HepG2 (cell line): Measurements from ENCODE around the gene PBLD. TPM values are rescaled to one million over a fixed set of nuclear protein-coding genes. Genes with fewer than 3 reads are reported as not detected.

Experiments used
- BORCS8-MEF2B ChIP-seq: sonication (generic); formaldehyde crosslinking; IDR thresholded peaks from 2 replicates; pipeline ENCODE4 v1.8.0; 2022; ENCODE audit warnings: mild to moderate bottlenecking, missing genetic modification reagents
- BRCA1 ChIP-seq: sonication (generic); formaldehyde crosslinking; IDR thresholded peaks from 2 replicates; pipeline ENCODE4 v1.4.0; 2020; ENCODE audit warnings: missing genetic modification reagents
- ERF ChIP-seq: IDR thresholded peaks from 2 replicates; pipeline ENCODE4 v1.6.1; 2018; ENCODE audit warnings: missing biosample characterization, missing genetic modification reagents
- GABPB1 ChIP-seq: IDR thresholded peaks from 2 replicates; pipeline ENCODE4 v1.6.1; 2016; ENCODE audit warnings: mild to moderate bottlenecking, missing genetic modification reagents, moderate library complexity, missing compliant biosample characterization
- GATAD2A ChIP-seq: IDR thresholded peaks from 2 replicates; pipeline ENCODE4 v1.6.1; 2016
- HMG20B ChIP-seq: conservative IDR thresholded peaks from 2 replicates; pipeline ENCODE4 v1.6.1; 2016; ENCODE audit warnings: missing genetic modification reagents, missing compliant biosample characterization
- HNF4A ChIP-seq: sonication (generic); formaldehyde crosslinking; IDR thresholded peaks from 2 replicates; pipeline ENCODE4 v1.4.0; 2020; ENCODE audit warnings: missing genetic modification reagents
- HOXA5 ChIP-seq: sonication (generic); formaldehyde crosslinking; IDR thresholded peaks from 2 replicates; pipeline ENCODE4 v1.4.0; 2020; ENCODE audit warnings: missing genetic modification reagents
- KLF13 ChIP-seq: sonication (generic); formaldehyde crosslinking; IDR thresholded peaks from 2 replicates; pipeline ENCODE4 v1.4.0; 2020; ENCODE audit warnings: mild to moderate bottlenecking, missing genetic modification reagents
- MAF1 ChIP-seq: sonication (generic); formaldehyde crosslinking; IDR thresholded peaks from 2 replicates; pipeline ENCODE4 v1.5.0; 2020; ENCODE audit warnings: missing genetic modification reagents, borderline replicate concordance
- MXD4 ChIP-seq: IDR thresholded peaks from 2 replicates; pipeline ENCODE4 v1.6.1; 2016; ENCODE audit warnings: mild to moderate bottlenecking, missing biosample characterization, missing genetic modification reagents
- NONO ChIP-seq, 2 experiments: fragments of 450-650 bp in 1 of 2; sonication (generic) in 1 of 2; formaldehyde crosslinking in 1 of 2; IDR thresholded peaks in 1 of 2; conservative IDR thresholded peaks in 1 of 2; 2 replicates each; pipeline versions ENCODE4 v1.6.1 to v1.8.0; 2017 to 2022; ENCODE audit warnings: mild to moderate bottlenecking in 1 of 2, missing genetic modification reagents in 1 of 2, moderate library complexity in 1 of 2
- PHB2 ChIP-seq: fragments of 450-650 bp; IDR thresholded peaks from 2 replicates; pipeline ENCODE4 v1.6.1; 2018; ENCODE audit not compliant: partially characterized antibody
- RFX3 ChIP-seq: IDR thresholded peaks from 2 replicates; pipeline ENCODE4 v1.6.1; 2016; ENCODE audit warnings: missing biosample characterization, missing genetic modification reagents
- SOX6 ChIP-seq, 2 experiments: fragments of 450-650 bp in 1 of 2; sonication (generic) in 1 of 2; formaldehyde crosslinking in 1 of 2; IDR thresholded peaks; 2 replicates each; pipeline versions ENCODE4 v1.4.0 to v1.6.1; 2017 to 2020; ENCODE audit warnings: antibody characterized with exemption in 1 of 2, mild to moderate bottlenecking in 1 of 2, missing genetic modification reagents in 1 of 2
- THYN1 ChIP-seq: sonication (generic); formaldehyde crosslinking; IDR thresholded peaks from 2 replicates; pipeline ENCODE4 v1.8.1; 2023; ENCODE audit warnings: low read depth, mild to moderate bottlenecking, moderate library complexity, missing genetic modification reagents, borderline replicate concordance
- ZNF230 ChIP-seq: sonication (generic); formaldehyde crosslinking; IDR thresholded peaks from 2 replicates; pipeline ENCODE4 v1.4.0; 2020; ENCODE audit warnings: mild to moderate bottlenecking, missing genetic modification reagents
- ZNF44 ChIP-seq: sonication (generic); formaldehyde crosslinking; IDR thresholded peaks from 2 replicates; pipeline ENCODE4 v1.5.1; 2020; ENCODE audit warnings: mild to moderate bottlenecking, missing genetic modification reagents
- ZNF549 ChIP-seq: sonication (generic); formaldehyde crosslinking; IDR thresholded peaks from 2 replicates; pipeline ENCODE4 v1.5.0; 2020; ENCODE audit warnings: missing genetic modification reagents
- ZNF777 ChIP-seq: sonication (generic); formaldehyde crosslinking; IDR thresholded peaks from 2 replicates; pipeline ENCODE4 v1.4.0; 2020; ENCODE audit warnings: missing genetic modification reagents
- ZNF83 ChIP-seq: sonication (generic); formaldehyde crosslinking; IDR thresholded peaks from 2 replicates; pipeline ENCODE4 v1.4.0; 2020; ENCODE audit warnings: missing genetic modification reagents, mild to moderate bottlenecking, borderline replicate concordance
- ZNF879 ChIP-seq: sonication (generic); formaldehyde crosslinking; IDR thresholded peaks from 2 replicates; pipeline ENCODE4 v1.8.1; 2023; ENCODE audit warnings: missing genetic modification reagents
- polyA plus RNA-seq, 8 experiments: library from polyadenylated mRNA; depleted of rRNA in 3 of 8; stranded (reverse) in 7 of 8; unstranded in 1 of 8; fragments of >200 nt; fragmentation: Illumina TruSeq in 4 of 8; extraction: Trizol in 4 of 8; gene quantifications; 2 replicates each; pipeline versions ENCODE4 v1.2.1 to v1.2.3, GENCODE V29; 2011 to 2016; ENCODE audit warnings: low read depth in 4 of 8, missing spikeins in 1 of 8, mixed read lengths in 1 of 8; ENCODE audit not compliant: insufficient read depth in 1 of 8
- total RNA-seq, 5 experiments: library from RNA; depleted of rRNA; stranded (reverse); fragments of >200 nt; fragmentation: Illumina TruSeq; extraction: Trizol; gene quantifications; 2 replicates each; pipeline ENCODE4 v1.2.3, GENCODE V29; 2016; ENCODE audit warnings: low read depth in 1 of 5
- TF ChIP-seq, protein P1 (sequence below): sonication (generic); formaldehyde crosslinking; conservative IDR thresholded peaks from 2 replicates; pipeline ENCODE4 v1.8.0; 2022; ENCODE audit warnings: mild to moderate bottlenecking, moderate library complexity, missing genetic modification reagents
- TF ChIP-seq, protein P2 (sequence below): sonication (generic); formaldehyde crosslinking; IDR thresholded peaks from 2 replicates; pipeline ENCODE4 v1.4.0; 2020; ENCODE audit warnings: mild to moderate bottlenecking, missing genetic modification reagents
- TF ChIP-seq, protein P3 (sequence below): sonication (generic); formaldehyde crosslinking; IDR thresholded peaks from 2 replicates; pipeline ENCODE4 v1.8.0; 2022; ENCODE audit warnings: missing genetic modification reagents, low read depth, mild to moderate bottlenecking, borderline replicate concordance
- TF ChIP-seq, protein P4 (sequence below): sonication (generic); formaldehyde crosslinking; IDR thresholded peaks from 2 replicates; pipeline ENCODE4 v1.5.1; 2020; ENCODE audit warnings: mild to moderate bottlenecking, missing genetic modification reagents

Gene PBLD
- total and polyA plus RNA-seq, 2 of the 13 experiments (the other 11 are each of a cell fraction or from before 2014, with no cell fraction given), result 0.42 to 3.1 TPM

DNA sequence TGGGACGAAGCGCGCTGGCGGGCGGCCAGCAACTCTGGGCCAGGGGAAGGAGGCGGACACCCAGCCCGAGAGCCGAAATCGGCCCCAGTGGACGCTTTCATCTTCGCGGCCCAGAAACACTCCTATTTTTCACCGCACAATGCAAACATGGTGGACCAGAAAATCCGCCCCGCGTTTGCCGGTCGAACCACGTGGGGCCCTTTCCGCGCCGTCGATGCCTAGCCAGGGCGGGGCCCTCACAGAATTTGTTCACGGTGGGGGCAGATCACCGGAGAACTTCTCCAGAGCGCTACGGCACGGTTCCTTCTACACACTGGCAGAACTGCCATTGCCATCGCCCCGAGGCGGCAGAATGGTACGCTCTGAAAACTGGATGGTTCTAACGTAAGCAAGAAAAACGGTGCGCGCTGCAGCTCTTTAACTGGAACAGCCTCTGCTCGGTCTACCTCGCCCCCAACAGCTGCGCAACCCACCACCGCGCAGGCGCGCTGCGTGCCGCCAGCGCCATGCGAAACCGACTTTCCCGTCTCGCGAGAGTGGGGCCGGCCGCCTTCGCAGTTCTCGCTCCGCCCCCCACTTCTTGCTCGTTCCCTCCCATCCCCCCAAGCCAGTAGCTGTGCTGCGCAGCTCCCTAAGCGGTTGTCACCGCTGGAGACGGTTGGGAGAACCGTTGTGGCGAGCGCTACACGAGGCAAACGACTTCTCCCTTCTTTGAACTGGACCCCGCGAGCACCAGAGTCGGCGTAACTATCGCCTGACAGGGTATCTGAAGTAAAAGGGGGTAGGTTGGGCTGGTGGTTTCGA, 1.1 kb downstream of the PBLD start, which contains the start of gene HNRNPH3 (continued):
- TF ChIP-seq, protein P1, sequence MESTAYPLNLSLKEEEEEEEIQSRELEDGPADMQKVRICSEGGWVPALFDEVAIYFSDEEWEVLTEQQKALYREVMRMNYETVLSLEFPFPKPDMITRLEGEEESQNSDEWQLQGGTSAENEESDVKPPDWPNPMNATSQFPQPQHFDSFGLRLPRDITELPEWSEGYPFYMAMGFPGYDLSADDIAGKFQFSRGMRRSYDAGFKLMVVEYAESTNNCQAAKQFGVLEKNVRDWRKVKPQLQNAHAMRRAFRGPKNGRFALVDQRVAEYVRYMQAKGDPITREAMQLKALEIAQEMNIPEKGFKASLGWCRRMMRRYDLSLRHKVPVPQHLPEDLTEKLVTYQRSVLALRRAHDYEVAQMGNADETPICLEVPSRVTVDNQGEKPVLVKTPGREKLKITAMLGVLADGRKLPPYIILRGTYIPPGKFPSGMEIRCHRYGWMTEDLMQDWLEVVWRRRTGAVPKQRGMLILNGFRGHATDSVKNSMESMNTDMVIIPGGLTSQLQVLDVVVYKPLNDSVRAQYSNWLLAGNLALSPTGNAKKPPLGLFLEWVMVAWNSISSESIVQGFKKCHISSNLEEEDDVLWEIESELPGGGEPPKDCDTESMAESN (CRISPR knock-in tag), result peak; percentile 97; the same call in 1 of the 2 replicates
- TF ChIP-seq KLF13 (CRISPR knock-in tag), result no peak
- peak; percentile 77 for TF ChIP-seq GABPB1 (CRISPR knock-in tag)
- no peak; the same call in 1 of the 2 replicates for TF ChIP-seq HNF4A (CRISPR knock-in tag)
- no peak for TF ChIP-seq RFX3 (CRISPR knock-in tag)
- TF ChIP-seq HOXA5 (CRISPR knock-in tag), result peak; percentile 90
- TF ChIP-seq, protein P2, sequence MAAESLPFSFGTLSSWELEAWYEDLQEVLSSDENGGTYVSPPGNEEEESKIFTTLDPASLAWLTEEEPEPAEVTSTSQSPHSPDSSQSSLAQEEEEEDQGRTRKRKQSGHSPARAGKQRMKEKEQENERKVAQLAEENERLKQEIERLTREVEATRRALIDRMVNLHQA (CRISPR knock-in tag), result no peak
- TF ChIP-seq NONO (IDR thresholded peaks at IDR 0.05), result no peak
- TF ChIP-seq NONO (CRISPR knock-in tag; conservative IDR thresholded peaks at IDR 0.05), result peak; percentile 95
- no peak for TF ChIP-seq ZNF83 (CRISPR knock-in tag)
- TF ChIP-seq HMG20B, result peak; percentile 59
- TF ChIP-seq SOX6 (IDR thresholded peaks at IDR 0.05), result no peak
- peak; percentile 68 for TF ChIP-seq SOX6 (CRISPR knock-in tag; IDR thresholded peaks at IDR 0.05)
- peak; percentile 4; the same call in 1 of the 2 replicates for TF ChIP-seq MAF1
- TF ChIP-seq GATAD2A (CRISPR knock-in tag), result peak; percentile 66
- peak; percentile 81; the same call in 1 of the 2 replicates for TF ChIP-seq BRCA1 (CRISPR knock-in tag)
- peak; percentile 90 for TF ChIP-seq ZNF777 (CRISPR knock-in tag)
- TF ChIP-seq, protein P3, sequence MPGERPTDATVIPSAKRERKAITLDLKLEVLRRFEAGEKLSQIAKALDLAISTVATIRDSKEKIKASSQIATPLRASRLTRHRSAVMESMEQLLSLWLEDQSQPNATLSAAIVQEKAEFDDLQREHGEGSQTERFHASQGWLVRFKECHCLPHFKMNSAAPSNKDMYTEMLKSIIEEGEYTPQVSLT (CRISPR knock-in tag), result no peak
- no peak for TF ChIP-seq THYN1 (CRISPR knock-in tag)
- TF ChIP-seq, protein P4, sequence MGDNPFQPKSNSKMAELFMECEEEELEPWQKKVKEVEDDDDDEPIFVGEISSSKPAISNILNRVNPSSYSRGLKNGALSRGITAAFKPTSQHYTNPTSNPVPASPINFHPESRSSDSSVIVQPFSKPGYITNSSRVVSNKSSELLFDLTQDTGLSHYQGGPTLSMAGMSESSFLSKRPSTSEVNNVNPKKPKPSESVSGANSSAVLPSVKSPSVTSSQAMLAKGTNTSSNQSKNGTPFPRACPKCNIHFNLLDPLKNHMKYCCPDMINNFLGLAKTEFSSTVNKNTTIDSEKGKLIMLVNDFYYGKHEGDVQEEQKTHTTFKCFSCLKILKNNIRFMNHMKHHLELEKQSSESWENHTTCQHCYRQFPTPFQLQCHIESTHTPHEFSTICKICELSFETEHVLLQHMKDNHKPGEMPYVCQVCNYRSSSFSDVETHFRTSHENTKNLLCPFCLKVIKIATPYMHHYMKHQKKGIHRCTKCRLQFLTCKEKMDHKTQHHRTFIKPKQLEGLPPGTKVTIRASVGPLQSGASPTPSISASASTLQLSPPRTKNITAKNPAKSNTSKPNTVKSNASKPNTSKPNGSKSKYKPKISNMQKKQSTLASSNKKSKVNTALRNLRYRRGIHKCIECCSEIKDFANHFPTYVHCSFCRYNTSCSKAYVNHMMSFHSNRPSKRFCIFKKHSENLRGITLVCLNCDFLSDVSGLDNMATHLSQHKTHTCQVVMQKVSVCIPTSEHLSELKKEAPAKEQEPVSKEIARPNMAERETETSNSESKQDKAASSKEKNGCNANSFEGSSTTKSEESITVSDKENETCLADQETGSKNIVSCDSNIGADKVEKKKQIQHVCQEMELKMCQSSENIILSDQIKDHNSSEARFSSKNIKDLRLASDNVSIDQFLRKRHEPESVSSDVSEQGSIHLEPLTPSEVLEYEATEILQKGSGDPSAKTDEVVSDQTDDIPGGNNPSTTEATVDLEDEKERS, result no peak
- no peak; the same call in none of the 2 replicates for TF ChIP-seq BORCS8-MEF2B (CRISPR knock-in tag)
- peak; percentile 62 for TF ChIP-seq ZNF44 (CRISPR knock-in tag)
- TF ChIP-seq ERF, result peak; percentile 97
- TF ChIP-seq PHB2, result no peak
- TF ChIP-seq ZNF879, result peak; percentile 95
- TF ChIP-seq ZNF230 (CRISPR knock-in tag), result no peak; the same call in 1 of the 2 replicates
- no peak for TF ChIP-seq ZNF549 (CRISPR knock-in tag)
- peak; percentile 61; the same call in 1 of the 2 replicates for TF ChIP-seq MXD4 (CRISPR knock-in tag)
